PC-3 (cell line): ENCODE measurements around the gene KLK13. TPM values are rescaled to one million over a fixed set of nuclear protein-coding genes. Genes with fewer than 3 reads are reported as not detected.

Experiments used
- ATAC-seq: fragments of 200-7000 bp; cut with Tn5 transposase; 2 replicates; pipeline ENCODE4 v1.9.1; 2020; ENCODE audit warnings: mild to moderate bottlenecking, moderate library complexity
- BruUV-seq: library from RNA; stranded (reverse); fragments of 400-500 nt; replicated peaks from 2 replicates; lab custom pipeline; 2021; lab: Mats Ljungman, UMichigan
- CTCF ChIA-PET: fragments of 300-600 bp; sonication (Branson Sonifier 250); formaldehyde crosslinking; loops from one replicate; lab custom pipeline; 2022; ENCODE audit warnings: antibody characterized with exemption; lab: Charles Lee
- POLR2A ChIA-PET: fragments of 300-600 bp; sonication (Branson Sonifier 250); formaldehyde crosslinking; loops from one replicate; lab custom pipeline; 2022; ENCODE audit warnings: antibody characterized with exemption; ENCODE audit not compliant: unreplicated experiment; lab: Charles Lee
- DNase-seq: peaks from one replicate; pipeline ENCODE4 v3.0.0-alpha.2; 2015
- H2AFZ ChIP-seq: fragments of 300-600 bp; sonication (generic); 2 replicates; pipeline ENCODE4 v1.6.0; 2016; ENCODE audit warnings: antibody characterized with exemption, low read length
- H3F3A ChIP-seq: fragments of 300-600 bp; sonication (generic); one replicate; pipeline ENCODE4 v1.6.0; 2017; ENCODE audit warnings: antibody characterized with exemption, low read length, control low read depth, mild to moderate bottlenecking; ENCODE audit not compliant: unreplicated experiment
- H3K27ac ChIP-seq: fragments of 300-600 bp; sonication (generic); 2 replicates; pipeline ENCODE4 v1.5.1; 2016; ENCODE audit warnings: mild to moderate bottlenecking, low read length
- H3K27me3 ChIP-seq: fragments of 300-600 bp; sonication (generic); 2 replicates; pipeline ENCODE4 v1.6.1; 2016; ENCODE audit warnings: low read length, mixed read lengths
- H3K36me3 ChIP-seq: fragments of 300-600 bp; sonication (generic); 2 replicates; pipeline ENCODE4 v1.6.1; 2016; ENCODE audit warnings: low read depth, mixed run types, low read length, mixed read lengths
- H3K4me1 ChIP-seq: fragments of 300-600 bp; sonication (generic); 2 replicates; pipeline ENCODE4 v1.5.1; 2016; ENCODE audit warnings: low read length; ENCODE audit not compliant: insufficient read depth
- H3K4me2 ChIP-seq: fragments of 300-600 bp; sonication (generic); 2 replicates; pipeline ENCODE4 v1.6.0; 2016; ENCODE audit warnings: low read length
- H3K4me3 ChIP-seq: fragments of 300-600 bp; sonication (generic); 2 replicates; pipeline ENCODE4 v1.5.1; 2016; ENCODE audit warnings: mild to moderate bottlenecking, low read length, mixed read lengths
- H3K79me2 ChIP-seq: fragments of 300-600 bp; sonication (generic); 2 replicates; pipeline ENCODE4 v1.6.1; 2017; ENCODE audit warnings: low read length, mixed read lengths
- H3K9ac ChIP-seq: fragments of 300-600 bp; sonication (generic); 2 replicates; pipeline ENCODE4 v1.6.0; 2016; ENCODE audit warnings: mild to moderate bottlenecking, low read length
- H3K9me2 ChIP-seq: fragments of 300-600 bp; sonication (generic); replicated peaks from 2 replicates; pipeline ENCODE4 v1.6.1; 2016; ENCODE audit warnings: mixed run types, low read length, mixed read lengths
- H3K9me3 ChIP-seq: fragments of 300-600 bp; sonication (generic); 2 replicates; pipeline ENCODE4 v1.6.1; 2016; ENCODE audit warnings: low read length, mixed read lengths
- H4K20me1 ChIP-seq: fragments of 300-600 bp; sonication (generic); 2 replicates; pipeline ENCODE4 v1.6.1; 2016; ENCODE audit warnings: low read length, mixed read lengths
- CTCF ChIP-seq: fragments of 300-600 bp; sonication (generic); conservative IDR thresholded peaks from 2 replicates; pipeline ENCODE4 v1.5.1; 2017; ENCODE audit warnings: antibody characterized with exemption, low read depth, mild to moderate bottlenecking, low read length
- EZH2 ChIP-seq: fragments of 300-600 bp; sonication (generic); IDR thresholded peaks from one replicate; pipeline ENCODE4 v1.6.1; 2017; ENCODE audit warnings: antibody characterized with exemption, mild to moderate bottlenecking, low read length; ENCODE audit not compliant: unreplicated experiment
- EZH2phosphoT487 ChIP-seq: fragments of 300-600 bp; sonication (generic); IDR thresholded peaks from 2 replicates; pipeline ENCODE4 v1.6.1; 2018; ENCODE audit warnings: mild to moderate bottlenecking, antibody characterized with exemption, low read length, borderline replicate concordance
- intact Hi-C: fragments of 100-400 bp; cut with micrococcal nuclease; formaldehyde crosslinking; loops from 2 replicates; pipeline ENCODE4 v1.9.0; 2023
- total RNA-seq: library from RNA; depleted of rRNA; stranded (reverse); fragments of >200 nt; gene quantifications from 2 replicates; pipeline ENCODE4 v1.2.3, GENCODE V29; 2014

The KLK13 gene
- total RNA-seq, 1 experiment from 2014 or later = not detected

GRCh38 chr19:51025401-51025800, 39.5 kb downstream of the KLK13 start:
- Histone ChIP-seq H3K9ac (no peak overlapping the region), H3K4me1 (peaks cover 5% of the 10 kb centered on the region), H3K9me3 (no peaks in the 10 kb centered on the region), H3K4me2 (no peak overlapping the region), H3K36me3 (no peaks in the 10 kb centered on the region), H3K27me3 (peaks cover 3% of the 10 kb centered on the region; the same call in 1 of the 2 replicates), H2AFZ (no peak overlapping the region), H3K9me2 (no peaks in the 10 kb centered on the region), H3F3A (no peaks in the 10 kb centered on the region), H3K4me3 (no peak overlapping the region), H3K79me2 (no peaks in the 10 kb centered on the region), H3K27ac (no peak overlapping the region), H4K20me1 (no peaks in the 10 kb centered on the region)
- no peak for DNase-seq
- TF ChIP-seq EZH2phosphoT487 (no peak), CTCF (no peak), EZH2 (no peak)
- intact Hi-C loops = no loop called here
- no TSS peak for BruUV-seq
- ATAC-seq = no peak
- POLR2A ChIA-PET = no interaction called here
- CTCF ChIA-PET = no interaction called here

GRCh38 chr19:51024924-51025323, 40.0 kb downstream of the KLK13 start:
- ChIA-PET POLR2A (no interaction called here), CTCF (no interaction called here)
- no peaks in the 10 kb centered on the region for H3F3A ChIP-seq
- TF ChIP-seq CTCF (no peak), EZH2phosphoT487 (no peak), EZH2 (no peak)
- BruUV-seq = no TSS peak
- ATAC-seq = no peak
- no peak overlapping the region for H2AFZ ChIP-seq
- H3K36me3 ChIP-seq = no peaks in the 10 kb centered on the region
- peaks cover 5% of the 10 kb centered on the region for H3K4me1 ChIP-seq
- no peaks in the 10 kb centered on the region for H4K20me1 ChIP-seq
- H3K27me3 ChIP-seq = peaks cover 3% of the 10 kb centered on the region; the same call in 1 of the 2 replicates
- no peak overlapping the region for H3K27ac ChIP-seq
- H3K4me2 ChIP-seq = no peak overlapping the region
- no peaks in the 10 kb centered on the region for H3K9me3 ChIP-seq
- no peak for DNase-seq
- H3K9me2 ChIP-seq = no peaks in the 10 kb centered on the region
- H3K9ac ChIP-seq = no peak overlapping the region
- no peak overlapping the region for H3K4me3 ChIP-seq
- no peaks in the 10 kb centered on the region for H3K79me2 ChIP-seq
- intact Hi-C loops = loop anchor here (5.0 kb wide), 1 partner anchor 318 kb away; no protein-coding TSS in a partner anchor

DNA sequence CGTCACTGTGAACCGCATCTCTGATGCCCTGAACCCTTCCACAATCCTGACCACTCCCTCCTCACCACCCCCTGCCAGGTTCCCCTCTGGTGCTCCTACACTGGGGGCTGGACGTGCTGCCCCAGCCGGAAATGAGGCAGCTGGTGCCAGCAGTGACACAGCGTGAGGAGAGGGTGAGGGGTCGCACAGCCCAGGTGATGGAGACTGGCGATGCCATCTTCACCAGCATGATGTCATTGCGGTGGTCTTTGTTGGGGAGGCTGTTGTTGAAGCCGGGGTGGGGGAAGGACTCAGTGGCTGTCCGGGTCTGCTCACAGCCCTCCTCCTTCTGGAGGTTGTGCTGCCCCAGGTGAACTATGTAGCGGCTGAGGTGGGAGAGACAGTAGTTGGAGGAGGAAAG, 40.9 kb downstream of the KLK13 start:
- peaks cover 3% of the 10 kb centered on the region; the same call in 1 of the 2 replicates for H3K27me3 ChIP-seq
- no peak overlapping the region for H2AFZ ChIP-seq
- H4K20me1 ChIP-seq = no peaks in the 10 kb centered on the region
- CTCF ChIA-PET = no interaction called here
- POLR2A ChIA-PET = no interaction called here
- no peaks in the 10 kb centered on the region for H3K9me3 ChIP-seq
- H3K27ac ChIP-seq = no peak overlapping the region
- DNase-seq (no peak), ATAC-seq (no peak)
- no peak overlapping the region for H3K4me3 ChIP-seq
- BruUV-seq = no TSS peak
- H3K9me2 ChIP-seq = no peaks in the 10 kb centered on the region
- TF ChIP-seq EZH2phosphoT487 = no peak
- H3K36me3 ChIP-seq = no peaks in the 10 kb centered on the region
- H3F3A ChIP-seq = no peaks in the 10 kb centered on the region
- no peak overlapping the region for H3K4me2 ChIP-seq
- no peaks in the 10 kb centered on the region for H3K79me2 ChIP-seq
- H3K9ac ChIP-seq = no peak overlapping the region
- intact Hi-C loops = loop anchor here (5.0 kb wide), 1 partner anchor 317 kb away; no protein-coding TSS in a partner anchor
- peaks cover 8% of the 10 kb centered on the region for H3K4me1 ChIP-seq
